SHP77 treated with DMSO at 0.1 percent for 48 hours (cell line): ENCODE measurements around the gene CAND1.

Experiments used
- DNase-seq: peaks from one replicate; lab custom pipeline; 2025; lab: John Stamatoyannopoulos, UW

The CAND1 gene

GRCh38 chr12:67280572-67280971 is 11.4 kb downstream of the CAND1 start:
- no peak for DNase-seq

- no peak for DNase-seq
Measured at GRCh38 chr12:67284561-67284960, 15.4 kb downstream of the CAND1 start.

GRCh38 chr12:67286257-67286656 is 17.1 kb downstream of the CAND1 start:
- DNase-seq, result no peak

- no peak for DNase-seq
Measured at GRCh38 chr12:67287311-67287710, 18.2 kb downstream of the CAND1 start.

GRCh38 chr12:67288561-67288960 is 19.4 kb downstream of the CAND1 start:
- no peak for DNase-seq

GRCh38 chr12:67290378-67290777 is 21.2 kb downstream of the CAND1 start:
- DNase-seq, result no peak

- DNase-seq, result no peak
Measured at GRCh38 chr12:67299526-67299925, 30.4 kb downstream of the CAND1 start.

- DNase-seq, result no peak
Measured at GRCh38 chr12:67299926-67300325, 30.8 kb downstream of the CAND1 start.

- DNase-seq, result no peak
Measured at GRCh38 chr12:67302162-67302561, 33.0 kb downstream of the CAND1 start.

GRCh38 chr12:67305544-67305943 is 36.4 kb downstream of the CAND1 start:
- DNase-seq, result no peak

GRCh38 chr12:67306712-67307111 is 37.6 kb downstream of the CAND1 start:
- no peak for DNase-seq

GRCh38 chr12:67315661-67316060 is 46.5 kb downstream of the CAND1 start:
- DNase-seq, result no peak

- no peak for DNase-seq
Measured at GRCh38 chr12:67318786-67319185, 49.6 kb downstream of the CAND1 start.

- DNase-seq, result no peak
Measured at GRCh38 chr12:67319936-67320335, 50.8 kb downstream of the CAND1 start.

- DNase-seq, result no peak
Measured at GRCh38 chr12:67320614-67321295, 51.6 kb downstream of the CAND1 start.

GRCh38 chr12:67322580-67322979 is 53.4 kb downstream of the CAND1 start:
- no peak for DNase-seq

GRCh38 chr12:67323007-67323406 is 53.8 kb downstream of the CAND1 start:
- DNase-seq, result no peak

GRCh38 chr12:67326637-67327036 is 57.5 kb downstream of the CAND1 start:
- DNase-seq, result no peak

- peak; percentile 64 for DNase-seq
Measured at GRCh38 chr12:67327466-67327865, 58.3 kb downstream of the CAND1 start.

GRCh38 chr12:67331123-67331522 is 62.0 kb downstream of the CAND1 start:
- no peak for DNase-seq

- DNase-seq, result no peak
Measured at GRCh38 chr12:67331828-67332227, 62.7 kb downstream of the CAND1 start.

- DNase-seq, result no peak
Measured at GRCh38 chr12:67333649-67334048, 64.5 kb downstream of the CAND1 start.

- DNase-seq, result no peak
Measured at GRCh38 chr12:67338426-67338825, 69.3 kb downstream of the CAND1 start.

- no peak for DNase-seq
Measured at GRCh38 chr12:67339530-67339929, 70.4 kb downstream of the CAND1 start.
